Measurements from ENCODE around the gene HP1BP3.
"Not testable (repeated sequence)": the region's sequence is repeated elsewhere in the genome, so short reads cannot be mapped to it uniquely, and the experiment has no call there.

Gene HP1BP3

DNA sequence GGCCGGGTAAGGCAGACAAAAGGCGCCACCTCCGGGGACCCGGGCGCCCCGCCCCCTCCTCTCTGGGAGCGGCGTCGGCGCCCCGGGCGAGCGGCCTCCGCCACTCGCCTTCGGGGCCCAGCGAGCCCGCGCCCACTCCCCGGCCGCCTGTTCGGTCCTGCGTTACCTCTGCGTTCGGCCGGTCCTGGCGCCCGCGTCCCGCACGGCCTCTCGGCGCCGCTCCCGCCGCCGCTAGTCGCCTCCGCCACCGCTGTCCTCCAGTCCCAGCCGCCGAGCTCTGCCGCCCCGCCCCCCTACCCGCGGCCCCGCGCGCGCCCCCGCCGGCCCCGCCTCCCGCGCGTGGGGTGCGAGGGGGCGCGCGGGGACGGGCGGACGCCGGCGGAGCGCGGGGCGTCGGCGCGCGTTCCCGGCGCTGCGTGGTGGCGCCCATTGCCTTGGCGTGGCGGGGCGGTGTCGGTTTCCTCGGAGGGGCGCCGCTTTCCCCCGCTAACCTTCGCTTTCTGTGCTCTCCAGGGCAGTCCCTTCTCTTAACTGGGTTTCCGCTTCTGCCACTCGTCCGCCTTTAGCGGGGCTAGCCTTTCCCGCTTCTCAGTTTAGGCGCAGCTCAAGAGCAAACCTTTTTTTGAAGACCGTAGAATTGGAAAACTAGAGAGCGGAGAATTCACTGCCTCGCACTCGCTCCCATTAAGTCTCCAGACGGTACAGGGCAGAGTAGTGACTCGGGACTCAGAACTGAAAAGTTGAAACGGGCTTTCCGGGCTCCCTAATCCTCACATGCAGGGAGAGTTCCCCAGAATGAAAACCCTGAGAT lies at the start of gene HP1BP3:
TSS of gene HP1BP3 (minus strand) at position 279 of the 811 bp plus-strand sequence. CDS start 6,867 bp downstream, outside the sequence.
- peak; percentile 81 for DNase-seq

- no peak for DNase-seq
These were observed 49.1 kb upstream of the HP1BP3 start for GRCh38 chr1:20836230-20836629.

DNA sequence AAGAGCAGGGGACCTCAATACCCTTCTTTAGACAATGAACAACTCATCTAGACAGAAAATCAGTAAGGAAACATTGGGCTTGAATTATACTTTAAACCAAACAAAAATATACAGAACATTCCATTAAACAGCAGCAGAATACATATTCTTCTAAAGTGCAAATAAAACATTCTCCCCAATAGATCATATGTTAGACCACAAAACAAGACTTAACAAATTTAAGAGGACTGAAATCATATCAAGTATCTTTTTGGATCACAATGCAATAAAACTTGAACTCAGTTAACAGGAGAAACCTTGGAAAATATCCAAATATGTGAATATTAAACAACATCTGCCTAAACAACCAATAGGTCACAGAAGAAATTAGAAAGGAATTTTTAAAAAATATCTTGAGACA lies 47.7 kb upstream of the HP1BP3 start:
- no peak for DNase-seq

DNA sequence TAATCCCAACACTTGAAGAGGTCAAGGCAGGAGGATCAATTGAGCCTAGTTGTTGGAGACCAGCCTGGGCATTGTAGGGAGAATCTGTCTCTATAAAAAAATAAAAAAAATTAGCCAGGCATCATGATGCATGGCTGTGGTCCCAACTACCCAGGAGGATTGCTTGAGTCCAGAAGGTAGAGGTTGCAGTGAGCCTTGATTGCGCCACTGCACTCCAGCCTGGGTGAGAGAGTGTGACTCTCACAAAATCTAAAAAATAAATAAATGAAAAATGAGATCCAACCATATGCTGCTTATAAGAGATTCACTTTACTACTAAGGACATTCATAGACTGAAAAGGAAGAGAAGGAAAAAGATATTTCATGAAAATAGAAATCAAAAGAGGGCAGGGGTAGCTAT lies 47.1 kb upstream of the HP1BP3 start:
- no peak for DNase-seq

GRCh38 chr1:20830378-20830777 lies 43.3 kb upstream of the HP1BP3 start:
- no peak for DNase-seq

- no peak for DNase-seq
These were observed 42.8 kb upstream of the HP1BP3 start for GRCh38 chr1:20829946-20830345.

GRCh38 chr1:20829531-20829930 lies 42.4 kb upstream of the HP1BP3 start:
- no peak for DNase-seq

DNA sequence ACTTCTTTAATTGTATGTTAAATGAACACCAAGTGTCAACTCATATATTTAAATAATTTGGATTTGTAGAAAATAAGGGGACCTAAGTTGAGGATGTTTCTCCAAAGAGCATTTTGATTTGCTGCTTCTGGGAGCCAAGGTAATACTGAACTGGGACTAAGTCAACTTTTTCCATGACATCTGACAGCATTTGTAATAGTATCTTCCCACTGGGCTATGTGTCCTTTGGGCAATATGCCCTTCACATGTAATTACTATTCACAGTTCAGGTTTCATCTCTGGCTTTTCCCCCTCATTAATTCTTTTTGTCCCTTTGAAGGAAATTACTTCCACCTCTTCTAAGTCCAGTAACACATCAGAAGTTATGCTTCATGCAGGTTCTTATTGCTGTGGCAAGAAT lies 36.7 kb upstream of the HP1BP3 start:
- DNase-seq: no peak

- no peak for DNase-seq
These were observed 34.4 kb upstream of the HP1BP3 start for GRCh38 chr1:20821466-20821865.

- DNase-seq: no peak
These were observed 32.7 kb upstream of the HP1BP3 start for GRCh38 chr1:20819818-20820217.

- no peak for DNase-seq
These were observed 27.4 kb upstream of the HP1BP3 start for GRCh38 chr1:20814534-20814871.

GRCh38 chr1:20811916-20812315 lies 24.8 kb upstream of the HP1BP3 start:
- no peak for DNase-seq

DNA sequence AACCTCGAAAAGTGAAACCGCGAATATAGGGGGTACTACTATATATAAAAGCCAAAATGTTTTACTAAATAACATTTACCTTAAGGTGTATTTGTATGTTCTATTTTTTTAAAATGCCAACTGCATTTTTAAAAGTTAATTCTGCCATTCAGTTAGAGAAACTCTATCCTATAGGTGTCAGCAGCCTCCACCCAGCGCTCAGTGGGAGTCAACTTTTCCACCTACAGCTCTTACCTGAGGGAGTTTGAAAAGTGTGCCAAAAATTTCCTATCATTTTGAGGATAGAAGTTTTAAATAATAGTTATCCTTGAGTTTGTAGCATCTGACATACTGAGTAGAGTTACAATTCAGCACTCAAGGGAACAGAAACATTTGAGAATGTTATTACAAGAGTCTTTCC lies 6.1 kb upstream of the HP1BP3 start:
- DNase-seq: no peak

DNA sequence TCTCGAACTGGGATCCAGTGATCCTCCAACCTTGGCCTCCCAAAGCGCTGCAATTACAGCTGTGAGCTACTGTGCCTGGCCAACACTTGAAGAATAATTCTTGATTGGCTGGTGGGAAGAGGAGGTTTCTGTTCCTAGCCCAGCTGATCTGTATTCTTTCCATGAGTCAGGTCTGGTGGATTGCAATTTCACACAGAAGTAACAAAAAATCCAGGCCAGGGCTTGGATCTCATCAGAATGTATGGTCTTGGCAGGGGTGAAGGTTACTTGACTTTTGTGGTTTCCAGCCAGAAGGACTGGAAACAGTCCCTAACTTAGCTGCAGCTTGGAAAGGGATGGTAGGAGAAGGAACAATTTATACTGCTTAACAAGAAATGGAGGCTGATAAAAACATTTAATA lies 5.1 kb upstream of the HP1BP3 start:
- no peak for DNase-seq

GRCh38 chr1:20790785-20791184 lies 3.7 kb upstream of the HP1BP3 start:
- no peak for DNase-seq

- not testable (repeated sequence) for DNase-seq
These were observed 2.5 kb upstream of the HP1BP3 start for GRCh38 chr1:20789598-20789997.

- DNase-seq: no peak
These were observed 1.0 kb upstream of the HP1BP3 start for GRCh38 chr1:20787840-20788795.

GRCh38 chr1:20786253-20787028 lies 666 bp downstream of the HP1BP3 start:
- peak; percentile 91 for DNase-seq

GRCh38 chr1:20785907-20786252 lies 1.2 kb downstream of the HP1BP3 start:
- DNase-seq: peak; percentile 11

DNA sequence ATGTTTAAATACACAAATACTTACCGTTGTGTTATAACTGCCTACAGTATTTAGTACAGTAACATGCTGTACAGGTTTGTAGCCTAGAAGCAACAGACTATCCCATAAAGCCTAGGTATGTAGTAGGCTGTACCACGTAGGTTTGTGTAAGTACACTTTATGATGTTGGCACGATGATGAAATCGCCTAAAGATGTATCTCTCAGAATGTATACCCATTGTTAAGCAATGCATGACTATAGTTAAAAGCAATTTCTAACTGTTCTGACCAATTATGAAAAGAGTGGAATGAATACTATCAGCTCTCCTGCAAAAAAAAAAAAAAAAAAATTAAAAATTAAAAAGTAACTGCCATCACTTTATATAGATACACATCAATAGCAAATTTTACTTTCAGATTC lies 11.4 kb downstream of the HP1BP3 start:
- no peak for DNase-seq

DNA sequence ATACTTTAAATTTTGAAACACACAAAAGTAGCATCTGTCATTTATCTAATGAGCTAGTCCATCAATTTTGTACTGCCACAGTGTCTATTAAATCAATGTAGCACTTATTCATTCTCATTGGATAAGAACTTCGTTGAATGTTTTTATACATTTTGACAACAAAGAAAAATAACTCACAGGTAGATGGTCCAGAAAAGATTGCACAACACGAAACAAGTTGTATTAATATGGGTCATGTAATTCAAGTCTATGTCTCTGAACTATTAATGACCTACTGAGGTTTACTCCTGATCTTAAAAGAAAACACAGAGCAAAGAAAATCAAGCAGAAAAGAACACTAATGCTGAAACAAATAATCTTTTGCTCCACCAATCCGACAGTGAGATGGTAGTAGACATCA lies 15.3 kb downstream of the HP1BP3 start:
- DNase-seq: no peak

DNA sequence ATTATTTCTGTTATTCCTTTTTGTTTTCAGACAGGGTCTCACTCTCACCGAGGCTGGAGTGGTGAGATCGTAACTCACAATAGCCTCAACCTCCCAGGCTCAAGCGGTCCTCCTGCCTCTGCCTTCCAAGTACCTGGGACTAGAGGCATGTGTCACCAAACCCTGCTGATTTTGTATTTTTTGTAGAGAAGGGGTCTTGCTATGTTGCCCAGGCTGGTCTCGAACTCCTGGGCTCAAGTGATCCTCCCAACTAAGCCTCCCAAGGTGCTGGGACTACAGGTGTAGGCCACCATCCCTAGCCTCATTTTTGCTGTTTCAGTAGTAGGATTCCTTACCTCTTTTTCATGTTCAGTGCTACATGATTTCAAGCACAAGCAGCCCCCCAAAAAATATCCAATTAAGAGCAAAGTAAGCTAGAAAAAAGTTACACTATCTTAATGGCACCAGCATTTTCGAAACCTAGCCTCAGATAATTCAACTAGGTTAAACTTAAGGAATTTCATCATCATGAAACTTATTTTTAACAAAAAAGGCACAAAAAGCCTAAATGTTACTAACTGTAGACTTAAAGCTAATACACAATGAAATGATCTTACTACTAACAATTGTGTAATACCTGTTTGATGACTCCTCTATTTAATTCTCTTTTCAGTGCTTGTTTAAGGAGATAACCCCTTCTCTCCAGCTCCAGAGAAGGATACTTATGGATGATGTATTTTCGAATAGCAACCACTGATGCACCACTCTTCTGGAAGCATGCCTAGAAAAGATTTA lies 16.6 kb downstream of the HP1BP3 start:
- DNase-seq: no peak

- no peak for DNase-seq
These were observed 19.8 kb downstream of the HP1BP3 start for GRCh38 chr1:20767271-20767670.
